Tibial nerve (tissue), 4 donors: Measurements from ENCODE around the gene PTK6.

Experiments used
- CTCF ChIP-seq, 5 experiments: fragments of 200-600 bp in 3 of 5; fragments of 450-650 bp in 2 of 5; sonication (generic) in 3 of 5; IDR thresholded peaks; one replicate each; pipeline ENCODE4 v1.5.1; 2016 to 2019; ENCODE audit warnings: antibody characterized with exemption in 5 of 5, mild to moderate bottlenecking in 3 of 5, moderate library complexity in 2 of 5
- EP300 ChIP-seq, 2 donors: sonication (generic); formaldehyde crosslinking; IDR thresholded peaks; one replicate each; pipeline ENCODE4 v1.6.1; 2017; ENCODE audit warnings: antibody characterized with exemption in 2 of 2, mild to moderate bottlenecking in 1 of 2
- POLR2A ChIP-seq, 2 donors: fragments of 450-650 bp; IDR thresholded peaks; one replicate each; pipeline ENCODE4 v1.6.1; 2017; ENCODE audit warnings: antibody characterized with exemption in 2 of 2, mild to moderate bottlenecking in 2 of 2, moderate library complexity in 2 of 2

GRCh38 chr20:63521602-63522001 lies 15.6 kb downstream of the PTK6 start:
- no peak for TF ChIP-seq CTCF (IDR thresholded peaks at IDR 0.05)
- no peak for TF ChIP-seq POLR2A (IDR thresholded peaks at IDR 0.05)
- no peak for TF ChIP-seq EP300 (IDR thresholded peaks at IDR 0.05)
